HepG2 (cell line): ENCODE data around the gene PSMB2. TPM values are rescaled to one million over a fixed set of nuclear protein-coding genes. Genes with fewer than 3 reads are reported as not detected.
A peak's percentile ranks its signal among the peaks of the same experiment; 100 is the strongest.

Experiments
- CENPT ChIP-seq: sonication (generic); formaldehyde crosslinking; IDR thresholded peaks from 2 replicates; pipeline ENCODE4 v1.8.0; 2022; ENCODE audit warnings: low read depth, mild to moderate bottlenecking, moderate library complexity, missing genetic modification reagents
- FIP1L1 ChIP-seq: fragments of 200-400 bp; formaldehyde crosslinking; IDR thresholded peaks from 2 replicates; pipeline ENCODE4 v1.6.1; 2018; ENCODE audit warnings: low read depth, mild to moderate bottlenecking, low read length, moderate library complexity, borderline replicate concordance; ENCODE audit not compliant: insufficient read depth
- IKZF4 ChIP-seq: sonication (generic); formaldehyde crosslinking; IDR thresholded peaks from 2 replicates; pipeline ENCODE4 v1.5.1; 2020; ENCODE audit warnings: borderline replicate concordance, mild to moderate bottlenecking, low read depth, missing genetic modification reagents; ENCODE audit errors: not compliant biosample characterization
- ISL2 ChIP-seq: sonication (generic); formaldehyde crosslinking; IDR thresholded peaks from 2 replicates; pipeline ENCODE4 v1.5.0; 2020; ENCODE audit warnings: missing genetic modification reagents
- ISX ChIP-seq: sonication (generic); formaldehyde crosslinking; conservative IDR thresholded peaks from 2 replicates; pipeline ENCODE4 v1.5.0; 2020; ENCODE audit warnings: missing genetic modification reagents
- KLF13 ChIP-seq: sonication (generic); formaldehyde crosslinking; IDR thresholded peaks from 2 replicates; pipeline ENCODE4 v1.4.0; 2020; ENCODE audit warnings: mild to moderate bottlenecking, missing genetic modification reagents
- KLF9 ChIP-seq: IDR thresholded peaks from 2 replicates; pipeline ENCODE4 v1.6.1; 2016; ENCODE audit warnings: low read depth
- PAWR ChIP-seq: sonication (generic); formaldehyde crosslinking; IDR thresholded peaks from 2 replicates; pipeline ENCODE4 v1.4.0; 2020; ENCODE audit warnings: missing genetic modification reagents, mild to moderate bottlenecking, borderline replicate concordance
- RBFOX2 ChIP-seq: fragments of 200-400 bp; formaldehyde crosslinking; IDR thresholded peaks from 2 replicates; pipeline ENCODE4 v1.6.1; 2017; ENCODE audit warnings: low read depth, mild to moderate bottlenecking, low read length
- SNAPC2 ChIP-seq: sonication (generic); formaldehyde crosslinking; IDR thresholded peaks from 2 replicates; pipeline ENCODE4 v1.8.1; 2022; ENCODE audit warnings: mild to moderate bottlenecking, missing genetic modification reagents
- ZEB1 ChIP-seq: IDR thresholded peaks from 2 replicates; pipeline ENCODE4 v1.6.1; 2012; ENCODE audit warnings: mild to moderate bottlenecking, low read depth, inconsistent platforms; ENCODE audit not compliant: insufficient replicate concordance
- ZNF605 ChIP-seq: sonication (generic); formaldehyde crosslinking; IDR thresholded peaks from 2 replicates; pipeline ENCODE4 v1.8.0; 2022; ENCODE audit warnings: mild to moderate bottlenecking, missing genetic modification reagents
- ZNF672 ChIP-seq: sonication (generic); formaldehyde crosslinking; IDR thresholded peaks from 2 replicates; pipeline ENCODE4 v1.8.1; 2022; ENCODE audit warnings: missing genetic modification reagents
- polyA plus RNA-seq, 8 experiments: library from polyadenylated mRNA; depleted of rRNA in 3 of 8; stranded (reverse) in 7 of 8; unstranded in 1 of 8; fragments of >200 nt; fragmentation: Illumina TruSeq in 4 of 8; extraction: Trizol in 4 of 8; gene quantifications; 2 replicates each; pipeline versions ENCODE4 v1.2.1 to v1.2.3, GENCODE V29; 2011 to 2016; ENCODE audit warnings: low read depth in 4 of 8, missing spikeins in 1 of 8, mixed read lengths in 1 of 8; ENCODE audit not compliant: insufficient read depth in 1 of 8
- total RNA-seq, 5 experiments: library from RNA; depleted of rRNA; stranded (reverse); fragments of >200 nt; fragmentation: Illumina TruSeq; extraction: Trizol; gene quantifications; 2 replicates each; pipeline ENCODE4 v1.2.3, GENCODE V29; 2016; ENCODE audit warnings: low read depth in 1 of 5
- TF ChIP-seq, protein P1 (sequence below): sonication (generic); formaldehyde crosslinking; IDR thresholded peaks from 2 replicates; pipeline ENCODE4 v1.9.0; 2021; ENCODE audit warnings: missing genetic modification reagents, borderline replicate concordance
- TF ChIP-seq, protein P2 (sequence below): sonication (generic); formaldehyde crosslinking; IDR thresholded peaks from 2 replicates; pipeline ENCODE4 v1.8.1; 2022; ENCODE audit warnings: mild to moderate bottlenecking, missing genetic modification reagents
- TF ChIP-seq, protein P3 (sequence below): sonication (generic); formaldehyde crosslinking; IDR thresholded peaks from 2 replicates; pipeline ENCODE4 v1.5.0; 2020; ENCODE audit warnings: missing genetic modification reagents
- TF ChIP-seq, protein P4 (sequence below): sonication (generic); formaldehyde crosslinking; IDR thresholded peaks from 2 replicates; pipeline ENCODE4 v1.8.1; 2023; ENCODE audit warnings: mild to moderate bottlenecking, missing genetic modification reagents
- TF ChIP-seq, protein P5 (sequence below): sonication (generic); formaldehyde crosslinking; IDR thresholded peaks from 2 replicates; pipeline ENCODE4 v1.4.0; 2020; ENCODE audit warnings: missing genetic modification reagents
- TF ChIP-seq, protein P6 (sequence below): sonication (generic); formaldehyde crosslinking; IDR thresholded peaks from 2 replicates; pipeline ENCODE4 v1.5.0; 2020; ENCODE audit warnings: mild to moderate bottlenecking, missing genetic modification reagents
- TF ChIP-seq, protein P7 (sequence below): sonication (generic); formaldehyde crosslinking; IDR thresholded peaks from 2 replicates; pipeline ENCODE4 v1.5.0; 2020; ENCODE audit warnings: missing genetic modification reagents, mild to moderate bottlenecking, borderline replicate concordance

PSMB2 gene
- total and polyA plus RNA-seq, 2 of the 13 experiments (the other 11 are each of a cell fraction or from before 2014, with no cell fraction given) = 60.6 to 62.2 TPM

DNA sequence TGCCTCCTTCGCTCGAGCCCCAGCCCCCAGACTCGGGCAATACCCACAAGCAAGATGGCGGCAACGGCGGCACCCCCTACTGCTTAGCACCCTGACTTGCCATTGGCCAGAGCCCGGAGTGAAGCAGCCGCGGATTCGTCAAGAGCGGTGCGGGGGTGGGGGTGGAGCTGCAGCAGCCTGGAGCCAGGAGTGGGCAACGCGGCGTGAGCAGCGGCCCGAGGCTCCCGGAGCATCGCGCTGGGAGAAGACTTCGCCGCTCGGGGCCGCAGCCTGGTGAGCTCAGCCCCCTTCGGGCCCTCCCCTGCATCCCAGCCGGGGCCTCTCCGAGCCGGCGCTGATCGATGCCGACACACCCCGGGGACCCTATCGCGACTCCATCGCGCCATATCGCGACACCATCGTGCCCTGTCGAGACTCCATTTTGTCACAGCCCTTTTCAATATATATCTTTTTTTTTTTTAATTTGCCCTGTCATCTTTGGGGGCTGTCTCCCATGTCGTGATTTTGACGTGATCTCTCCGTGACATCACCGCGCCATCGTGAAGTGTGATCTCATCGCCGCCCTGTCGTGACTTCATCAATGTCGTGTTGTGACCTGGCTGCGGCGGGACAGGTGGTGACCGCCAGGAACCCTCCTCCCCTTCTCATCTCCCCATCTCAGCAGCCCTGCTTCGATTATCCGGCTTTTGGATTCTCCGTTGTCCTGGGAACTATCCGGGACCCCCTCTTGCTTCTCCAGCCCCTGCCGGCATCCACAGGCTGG, 83.5 kb downstream of the PSMB2 start, which contains the start of gene NCDN (continued):
- no peak for TF ChIP-seq KLF9 (CRISPR knock-in tag)
- no peak for TF ChIP-seq PAWR
- no peak; the same call in 1 of the 2 replicates for TF ChIP-seq ISL2 (CRISPR knock-in tag)
- peak; percentile 67 for TF ChIP-seq ZEB1
- no peak; the same call in 1 of the 2 replicates for TF ChIP-seq RBFOX2
- TF ChIP-seq, protein P1, sequence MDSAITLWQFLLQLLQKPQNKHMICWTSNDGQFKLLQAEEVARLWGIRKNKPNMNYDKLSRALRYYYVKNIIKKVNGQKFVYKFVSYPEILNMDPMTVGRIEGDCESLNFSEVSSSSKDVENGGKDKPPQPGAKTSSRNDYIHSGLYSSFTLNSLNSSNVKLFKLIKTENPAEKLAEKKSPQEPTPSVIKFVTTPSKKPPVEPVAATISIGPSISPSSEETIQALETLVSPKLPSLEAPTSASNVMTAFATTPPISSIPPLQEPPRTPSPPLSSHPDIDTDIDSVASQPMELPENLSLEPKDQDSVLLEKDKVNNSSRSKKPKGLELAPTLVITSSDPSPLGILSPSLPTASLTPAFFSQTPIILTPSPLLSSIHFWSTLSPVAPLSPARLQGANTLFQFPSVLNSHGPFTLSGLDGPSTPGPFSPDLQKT (CRISPR knock-in tag) = 0 out of 2 replicates have a peak, but pooled peaks have one; percentile 64
- no peak for TF ChIP-seq FIP1L1
- TF ChIP-seq, protein P2, sequence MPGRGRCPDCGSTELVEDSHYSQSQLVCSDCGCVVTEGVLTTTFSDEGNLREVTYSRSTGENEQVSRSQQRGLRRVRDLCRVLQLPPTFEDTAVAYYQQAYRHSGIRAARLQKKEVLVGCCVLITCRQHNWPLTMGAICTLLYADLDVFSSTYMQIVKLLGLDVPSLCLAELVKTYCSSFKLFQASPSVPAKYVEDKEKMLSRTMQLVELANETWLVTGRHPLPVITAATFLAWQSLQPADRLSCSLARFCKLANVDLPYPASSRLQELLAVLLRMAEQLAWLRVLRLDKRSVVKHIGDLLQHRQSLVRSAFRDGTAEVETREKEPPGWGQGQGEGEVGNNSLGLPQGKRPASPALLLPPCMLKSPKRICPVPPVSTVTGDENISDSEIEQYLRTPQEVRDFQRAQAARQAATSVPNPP (CRISPR knock-in tag) = no peak
- TF ChIP-seq SNAPC2 (CRISPR knock-in tag) = no peak; the same call in 1 of the 2 replicates
- TF ChIP-seq, protein P3, sequence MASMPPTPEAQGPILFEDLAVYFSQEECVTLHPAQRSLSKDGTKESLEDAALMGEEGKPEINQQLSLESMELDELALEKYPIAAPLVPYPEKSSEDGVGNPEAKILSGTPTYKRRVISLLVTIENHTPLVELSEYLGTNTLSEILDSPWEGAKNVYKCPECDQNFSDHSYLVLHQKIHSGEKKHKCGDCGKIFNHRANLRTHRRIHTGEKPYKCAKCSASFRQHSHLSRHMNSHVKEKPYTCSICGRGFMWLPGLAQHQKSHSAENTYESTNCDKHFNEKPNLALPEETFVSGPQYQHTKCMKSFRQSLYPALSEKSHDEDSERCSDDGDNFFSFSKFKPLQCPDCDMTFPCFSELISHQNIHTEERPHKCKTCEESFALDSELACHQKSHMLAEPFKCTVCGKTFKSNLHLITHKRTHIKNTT (CRISPR knock-in tag) = no peak
- no peak for TF ChIP-seq CENPT (CRISPR knock-in tag)
- TF ChIP-seq ZNF605 (CRISPR knock-in tag) = no peak
- TF ChIP-seq, protein P4, sequence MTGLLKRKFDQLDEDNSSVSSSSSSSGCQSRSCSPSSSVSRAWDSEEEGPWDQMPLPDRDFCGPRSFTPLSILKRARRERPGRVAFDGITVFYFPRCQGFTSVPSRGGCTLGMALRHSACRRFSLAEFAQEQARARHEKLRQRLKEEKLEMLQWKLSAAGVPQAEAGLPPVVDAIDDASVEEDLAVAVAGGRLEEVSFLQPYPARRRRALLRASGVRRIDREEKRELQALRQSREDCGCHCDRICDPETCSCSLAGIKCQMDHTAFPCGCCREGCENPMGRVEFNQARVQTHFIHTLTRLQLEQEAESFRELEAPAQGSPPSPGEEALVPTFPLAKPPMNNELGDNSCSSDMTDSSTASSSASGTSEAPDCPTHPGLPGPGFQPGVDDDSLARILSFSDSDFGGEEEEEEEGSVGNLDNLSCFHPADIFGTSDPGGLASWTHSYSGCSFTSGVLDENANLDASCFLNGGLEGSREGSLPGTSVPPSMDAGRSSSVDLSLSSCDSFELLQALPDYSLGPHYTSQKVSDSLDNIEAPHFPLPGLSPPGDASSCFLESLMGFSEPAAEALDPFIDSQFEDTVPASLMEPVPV (CRISPR knock-in tag) = 0 out of 2 replicates have a peak, but pooled peaks have one; percentile 23
- TF ChIP-seq, protein P5, sequence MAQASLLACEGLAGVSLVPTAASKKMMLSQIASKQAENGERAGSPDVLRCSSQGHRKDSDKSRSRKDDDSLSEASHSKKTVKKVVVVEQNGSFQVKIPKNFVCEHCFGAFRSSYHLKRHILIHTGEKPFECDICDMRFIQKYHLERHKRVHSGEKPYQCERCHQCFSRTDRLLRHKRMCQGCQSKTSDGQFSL = peak; percentile 61; the same call in 1 of the 2 replicates
- no peak for TF ChIP-seq KLF13
- TF ChIP-seq, protein P6, sequence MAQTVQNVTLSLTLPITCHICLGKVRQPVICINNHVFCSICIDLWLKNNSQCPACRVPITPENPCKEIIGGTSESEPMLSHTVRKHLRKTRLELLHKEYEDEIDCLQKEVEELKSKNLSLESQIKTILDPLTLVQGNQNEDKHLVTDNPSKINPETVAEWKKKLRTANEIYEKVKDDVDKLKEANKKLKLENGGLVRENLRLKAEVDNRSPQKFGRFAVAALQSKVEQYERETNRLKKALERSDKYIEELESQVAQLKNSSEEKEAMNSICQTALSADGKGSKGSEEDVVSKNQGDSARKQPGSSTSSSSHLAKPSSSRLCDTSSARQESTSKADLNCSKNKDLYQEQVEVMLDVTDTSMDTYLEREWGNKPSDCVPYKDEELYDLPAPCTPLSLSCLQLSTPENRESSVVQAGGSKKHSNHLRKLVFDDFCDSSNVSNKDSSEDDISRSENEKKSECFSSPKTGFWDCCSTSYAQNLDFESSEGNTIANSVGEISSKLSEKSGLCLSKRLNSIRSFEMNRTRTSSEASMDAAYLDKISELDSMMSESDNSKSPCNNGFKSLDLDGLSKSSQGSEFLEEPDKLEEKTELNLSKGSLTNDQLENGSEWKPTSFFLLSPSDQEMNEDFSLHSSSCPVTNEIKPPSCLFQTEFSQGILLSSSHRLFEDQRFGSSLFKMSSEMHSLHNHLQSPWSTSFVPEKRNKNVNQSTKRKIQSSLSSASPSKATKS (CRISPR knock-in tag) = no peak; the same call in 1 of the 2 replicates
- TF ChIP-seq, protein P7, sequence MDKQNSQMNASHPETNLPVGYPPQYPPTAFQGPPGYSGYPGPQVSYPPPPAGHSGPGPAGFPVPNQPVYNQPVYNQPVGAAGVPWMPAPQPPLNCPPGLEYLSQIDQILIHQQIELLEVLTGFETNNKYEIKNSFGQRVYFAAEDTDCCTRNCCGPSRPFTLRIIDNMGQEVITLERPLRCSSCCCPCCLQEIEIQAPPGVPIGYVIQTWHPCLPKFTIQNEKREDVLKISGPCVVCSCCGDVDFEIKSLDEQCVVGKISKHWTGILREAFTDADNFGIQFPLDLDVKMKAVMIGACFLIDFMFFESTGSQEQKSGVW = no peak
- TF ChIP-seq ISX (CRISPR knock-in tag) = no peak
- no peak for TF ChIP-seq IKZF4 (CRISPR knock-in tag)
- TF ChIP-seq ZNF672 (CRISPR knock-in tag) = no peak
